Left ventricle myocardium inferior (tissue), 1 donor: ENCODE measurements around the gene OTOA. TPM values are rescaled to one million over a fixed set of nuclear protein-coding genes. Genes with fewer than 3 reads are reported as not detected.
"Not testable (repeated sequence)": the region's sequence is repeated elsewhere in the genome, so short reads cannot be mapped to it uniquely, and the experiment has no call there.

Experiments used
- DNase-seq: peaks from one replicate; pipeline ENCODE4 v3.0.0-alpha.2; 2020
- H3K27ac ChIP-seq: fragments of 200-600 bp; replicated peaks from 2 replicates; pipeline ENCODE4 v1.8.0; 2021
- H3K27me3 ChIP-seq: fragments of 200-600 bp; 2 replicates; pipeline ENCODE4 v1.8.0; 2021; ENCODE audit warnings: low read depth
- H3K36me3 ChIP-seq: fragments of 200-600 bp; 2 replicates; pipeline ENCODE4 v1.8.0; 2021
- H3K4me1 ChIP-seq: fragments of 200-600 bp; 2 replicates; pipeline ENCODE4 v1.8.0; 2021
- H3K4me3 ChIP-seq: fragments of 200-600 bp; 2 replicates; pipeline ENCODE4 v1.8.0; 2021; ENCODE audit warnings: mild to moderate bottlenecking, moderate library complexity
- H3K9me3 ChIP-seq: fragments of 200-600 bp; replicated peaks from 2 replicates; pipeline ENCODE4 v1.8.0; 2021
- intact Hi-C: fragments of 100-400 bp; cut with micrococcal nuclease; formaldehyde crosslinking; loops from one replicate; pipeline ENCODE4 v1.11.0; 2022
- total RNA-seq: library from RNA; stranded (reverse); fragmentation: NEBNext Ultra II Directional; extraction: Animal tissue kit (Norgen Biotek cat#: 25700); gene quantifications from one replicate; pipeline ENCODE4 v1.2.1, GENCODE V29; 2021
- TF ChIP-seq, protein P1 (sequence below): fragments of 200-600 bp; IDR thresholded peaks from 2 replicates; pipeline ENCODE4 v1.8.0; 2021; ENCODE audit warnings: antibody characterized with exemption, mild to moderate bottlenecking, borderline replicate concordance
- donor health status: DM: no; HTN: yes; CAD: no; lungs with severe emphysema.

OTOA gene
- total RNA-seq, 1 donor from 2014 or later = 0.11 TPM

DNA sequence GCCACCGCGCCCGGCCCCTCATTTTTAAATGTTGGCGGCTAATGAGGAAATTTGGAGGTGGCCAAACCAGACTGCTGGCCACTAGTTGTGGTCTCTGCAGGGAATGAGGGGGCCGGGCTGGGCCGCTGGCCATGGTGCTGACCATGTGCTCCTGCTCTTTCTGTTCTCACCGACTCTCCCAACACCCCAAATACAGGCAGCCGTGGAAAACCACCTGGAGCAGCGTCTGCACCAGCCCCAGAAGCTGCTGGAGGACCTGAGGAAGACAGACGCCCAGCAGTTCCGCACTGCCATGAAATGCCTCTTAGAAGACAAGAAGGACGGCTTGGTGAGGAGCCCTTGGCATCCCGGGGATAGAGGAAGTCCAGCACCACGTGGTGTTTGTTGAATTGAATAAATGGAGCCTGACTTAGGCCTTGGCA, 21.3 kb downstream of the OTOA start:
- TF ChIP-seq, protein P1, sequence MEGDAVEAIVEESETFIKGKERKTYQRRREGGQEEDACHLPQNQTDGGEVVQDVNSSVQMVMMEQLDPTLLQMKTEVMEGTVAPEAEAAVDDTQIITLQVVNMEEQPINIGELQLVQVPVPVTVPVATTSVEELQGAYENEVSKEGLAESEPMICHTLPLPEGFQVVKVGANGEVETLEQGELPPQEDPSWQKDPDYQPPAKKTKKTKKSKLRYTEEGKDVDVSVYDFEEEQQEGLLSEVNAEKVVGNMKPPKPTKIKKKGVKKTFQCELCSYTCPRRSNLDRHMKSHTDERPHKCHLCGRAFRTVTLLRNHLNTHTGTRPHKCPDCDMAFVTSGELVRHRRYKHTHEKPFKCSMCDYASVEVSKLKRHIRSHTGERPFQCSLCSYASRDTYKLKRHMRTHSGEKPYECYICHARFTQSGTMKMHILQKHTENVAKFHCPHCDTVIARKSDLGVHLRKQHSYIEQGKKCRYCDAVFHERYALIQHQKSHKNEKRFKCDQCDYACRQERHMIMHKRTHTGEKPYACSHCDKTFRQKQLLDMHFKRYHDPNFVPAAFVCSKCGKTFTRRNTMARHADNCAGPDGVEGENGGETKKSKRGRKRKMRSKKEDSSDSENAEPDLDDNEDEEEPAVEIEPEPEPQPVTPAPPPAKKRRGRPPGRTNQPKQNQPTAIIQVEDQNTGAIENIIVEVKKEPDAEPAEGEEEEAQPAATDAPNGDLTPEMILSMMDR = no peak
- Histone ChIP-seq H3K27ac (no peak overlapping the region), H3K27me3 (peaks cover 55% of the 10 kb centered on the region), H3K4me1 (no peaks in the 10 kb centered on the region), H3K36me3 (no peaks in the 10 kb centered on the region), H3K4me3 (no peak overlapping the region), H3K9me3 (peaks cover 10% of the 10 kb centered on the region)
- intact Hi-C loops = no loop called here
- DNase-seq = no peak

DNA sequence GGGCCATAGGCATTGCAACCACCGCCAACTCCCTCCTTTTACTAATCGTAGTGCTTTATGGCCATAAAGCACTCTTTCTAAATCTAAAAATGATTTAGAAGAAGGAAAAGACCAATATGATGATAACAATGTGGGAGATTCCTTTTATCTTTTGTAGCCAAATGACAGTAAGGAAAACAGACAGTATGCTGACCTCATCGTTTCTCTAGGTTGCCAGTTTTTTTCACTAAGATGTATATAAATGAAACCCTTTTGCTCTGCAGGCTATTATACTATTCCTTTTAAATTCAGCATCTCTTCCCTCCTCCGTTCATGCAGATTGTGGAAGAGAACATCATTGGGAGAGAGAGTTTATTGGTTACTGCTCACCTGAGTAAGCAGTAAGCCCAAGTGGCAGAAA, 25.3 kb downstream of the OTOA start:
- Histone ChIP-seq H3K9me3 (peaks cover 10% of the 10 kb centered on the region), H3K36me3 (no peaks in the 10 kb centered on the region), H3K27ac (no peak overlapping the region), H3K27me3 (peaks cover 29% of the 10 kb centered on the region), H3K4me3 (no peak overlapping the region), H3K4me1 (no peaks in the 10 kb centered on the region)
- DNase-seq = no peak
- intact Hi-C loops = no loop called here
- TF ChIP-seq, protein P1 = no peak

DNA sequence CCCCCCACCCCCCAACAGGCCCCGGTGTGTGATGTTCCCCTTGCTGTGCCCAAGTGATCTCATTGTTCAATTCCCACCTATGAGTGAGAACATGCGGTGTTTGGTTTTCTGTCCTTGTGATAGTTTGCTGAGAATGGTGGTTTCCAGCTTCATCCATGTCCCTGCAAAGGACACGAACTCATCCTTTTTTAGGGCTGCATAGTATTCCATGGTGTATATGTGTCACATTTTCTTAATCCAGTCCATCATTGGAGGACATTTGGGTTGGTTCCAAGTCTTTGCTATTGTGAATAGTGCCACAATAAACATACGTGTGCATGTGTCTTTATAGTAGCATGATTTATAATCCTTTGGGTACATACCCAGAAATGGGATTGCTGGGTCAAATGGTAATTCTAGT, 27.2 kb downstream of the OTOA start:
- peaks cover 10% of the 10 kb centered on the region for H3K9me3 ChIP-seq
- DNase-seq, H3K36me3 ChIP-seq, H3K4me3 ChIP-seq, intact Hi-C loops, H3K27ac ChIP-seq, H3K4me1 ChIP-seq: not testable (repeated sequence)
- H3K27me3 ChIP-seq = peaks cover 27% of the 10 kb centered on the region

DNA sequence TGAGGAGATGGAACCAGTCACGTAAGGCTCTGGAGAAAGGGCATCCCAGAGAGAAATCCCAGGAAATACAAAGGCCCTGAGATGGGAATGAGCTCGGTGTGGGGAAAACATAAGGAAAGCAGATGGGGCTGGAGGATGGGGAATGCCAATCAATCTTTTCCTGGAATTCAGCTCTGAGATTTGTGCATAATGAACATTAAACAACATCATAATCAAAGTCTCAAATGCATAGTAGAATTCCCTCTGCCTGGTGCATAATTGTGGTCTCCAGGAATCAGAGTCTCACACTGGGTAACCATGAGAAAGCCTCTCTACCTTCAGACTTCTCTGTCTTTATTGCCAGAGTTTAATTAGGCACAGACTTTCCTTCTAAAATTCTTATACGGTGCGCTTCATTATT, 30.8 kb downstream of the OTOA start:
- Histone ChIP-seq H3K9me3 (no peaks in the 10 kb centered on the region), H3K4me1 (no peaks in the 10 kb centered on the region), H3K4me3 (no peak overlapping the region), H3K36me3 (no peaks in the 10 kb centered on the region), H3K27me3 (peaks cover 22% of the 10 kb centered on the region), H3K27ac (no peak overlapping the region)
- intact Hi-C loops = no loop called here
- TF ChIP-seq, protein P1 = no peak
- no peak for DNase-seq

DNA sequence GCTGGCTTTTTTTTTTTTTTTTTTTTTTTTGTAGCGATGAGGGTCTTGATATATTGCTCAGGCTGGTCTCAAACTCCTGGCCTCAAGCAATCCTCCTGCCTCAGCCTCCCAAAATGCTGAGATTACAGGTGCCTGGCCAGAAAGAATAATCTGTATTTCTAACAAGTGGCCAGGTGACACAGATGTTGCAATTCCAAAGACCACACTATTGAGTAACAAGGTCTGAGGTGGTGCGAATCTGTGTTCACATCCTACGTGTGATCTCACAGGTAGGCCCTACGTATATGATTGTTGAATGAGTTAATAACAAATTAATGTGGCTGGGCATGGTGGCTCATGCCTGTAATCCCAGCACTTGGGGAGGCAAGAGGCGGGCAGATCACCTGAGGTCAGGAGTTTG, 33.3 kb downstream of the OTOA start:
- TF ChIP-seq, protein P1 = no peak
- no peaks in the 10 kb centered on the region for H3K9me3 ChIP-seq
- H3K4me1 ChIP-seq = no peaks in the 10 kb centered on the region
- DNase-seq = no peak
- peaks cover 14% of the 10 kb centered on the region for H3K27me3 ChIP-seq
- H3K4me3 ChIP-seq = no peak overlapping the region
- H3K36me3 ChIP-seq = no peaks in the 10 kb centered on the region
- H3K27ac ChIP-seq = no peak overlapping the region
- intact Hi-C loops = no loop called here

DNA sequence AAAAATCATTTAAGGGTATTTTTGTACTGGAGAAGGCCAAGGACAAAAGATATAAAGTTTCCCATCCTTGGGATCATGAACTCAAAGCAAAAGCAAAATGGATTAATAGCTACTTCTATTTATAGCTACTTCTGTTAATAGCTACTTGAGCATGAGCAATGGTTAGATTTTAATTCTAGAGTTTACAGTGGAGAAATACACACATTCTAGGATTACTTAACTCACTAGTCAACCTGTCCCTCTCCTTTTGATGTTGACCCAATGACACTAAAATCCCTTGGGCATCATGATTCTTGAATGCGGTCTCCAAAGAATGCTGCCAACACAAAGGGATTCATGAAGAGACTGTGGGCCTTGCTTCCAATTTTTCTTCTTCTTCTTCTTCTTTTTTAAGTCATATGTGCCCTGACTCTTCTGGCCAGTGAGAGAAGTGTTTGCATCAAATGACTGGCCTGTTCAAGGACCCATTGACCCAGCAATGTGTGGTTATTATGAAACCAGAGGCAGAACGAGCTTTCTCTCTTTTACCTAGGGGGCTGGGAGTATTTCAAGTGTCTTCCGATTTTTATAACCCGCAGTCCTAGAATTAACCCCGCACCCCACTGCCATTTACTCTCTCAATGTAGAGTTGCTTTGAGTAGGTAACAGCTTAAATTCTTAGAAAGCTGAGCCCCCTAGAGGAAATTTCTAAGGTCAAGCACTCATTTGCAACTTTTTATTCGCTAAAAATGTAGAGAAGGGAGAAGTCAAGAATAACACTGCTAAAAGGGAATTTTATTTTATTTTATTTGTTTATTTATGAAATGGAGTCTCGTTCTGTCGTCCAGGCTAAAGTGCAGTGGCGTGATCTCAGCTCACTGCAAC, 34.6 kb downstream of the OTOA start:
- Histone ChIP-seq H3K27ac (no peak overlapping the region), H3K27me3 (peaks cover 9% of the 10 kb centered on the region), H3K36me3 (no peaks in the 10 kb centered on the region), H3K9me3 (no peaks in the 10 kb centered on the region), H3K4me1 (no peaks in the 10 kb centered on the region), H3K4me3 (no peak overlapping the region)
- TF ChIP-seq, protein P1 = no peak
- DNase-seq = no peak
- intact Hi-C loops = no loop called here
